HG03159 (cell line): ENCODE results near the gene MTHFD1.

Source experiments
- ATAC-seq: cut with Tn5 transposase; IDR thresholded peaks from one replicate; pipeline ENCODE4 v1.9.1; 2021; ENCODE audit warnings: mild to moderate bottlenecking, moderate library complexity; ENCODE audit not compliant: unreplicated experiment

Gene MTHFD1

GRCh38 chr14:64444984-64445845 lies 57.1 kb downstream of the MTHFD1 start:
- peak; percentile 97 for ATAC-seq

- ATAC-seq, result no peak
Measured at GRCh38 chr14:64447876-64448670, 59.9 kb downstream of the MTHFD1 start.

- no peak for ATAC-seq
Measured at GRCh38 chr14:64450255-64450654, 62.1 kb downstream of the MTHFD1 start.

GRCh38 chr14:64454671-64455070 lies 66.5 kb downstream of the MTHFD1 start:
- no peak for ATAC-seq

GRCh38 chr14:64459405-64460136 lies 71.4 kb downstream of the MTHFD1 start:
- ATAC-seq, result no peak

- ATAC-seq, result no peak
Measured at GRCh38 chr14:64461221-64461620, 73.1 kb downstream of the MTHFD1 start.

- no peak for ATAC-seq
Measured at GRCh38 chr14:64463195-64463594, 75.0 kb downstream of the MTHFD1 start.

GRCh38 chr14:64463873-64464272 lies 75.7 kb downstream of the MTHFD1 start:
- no peak for ATAC-seq

GRCh38 chr14:64464651-64465050 lies 76.5 kb downstream of the MTHFD1 start:
- no peak for ATAC-seq

GRCh38 chr14:64465191-64465822 lies 77.2 kb downstream of the MTHFD1 start, which contains the start of gene AKAP5:
AKAP5 (plus strand) TSS chr14:64465499; CDS start chr14:64468395, 2,896 bp downstream.
- no peak for ATAC-seq

GRCh38 chr14:64465831-64466554 lies 77.8 kb downstream of the MTHFD1 start:
- no peak for ATAC-seq

GRCh38 chr14:64467101-64467500 lies 78.9 kb downstream of the MTHFD1 start:
- ATAC-seq, result no peak

- no peak for ATAC-seq
Measured at GRCh38 chr14:64467566-64467965, 79.4 kb downstream of the MTHFD1 start.

GRCh38 chr14:64468451-64468850 lies 80.3 kb downstream of the MTHFD1 start:
- ATAC-seq, result no peak

- no peak for ATAC-seq
Measured at GRCh38 chr14:64474041-64474440, 85.9 kb downstream of the MTHFD1 start.

GRCh38 chr14:64474698-64475097 lies 86.5 kb downstream of the MTHFD1 start:
- ATAC-seq, result no peak

GRCh38 chr14:64475585-64476273 lies 87.6 kb downstream of the MTHFD1 start:
- ATAC-seq, result no peak

- no peak for ATAC-seq
Measured at GRCh38 chr14:64476438-64476837, 88.3 kb downstream of the MTHFD1 start.

GRCh38 chr14:64478634-64479250 lies 90.6 kb downstream of the MTHFD1 start:
- ATAC-seq, result no peak
